C1 segment of cervical spinal cord (tissue), 14 donors: ENCODE data around the gene SGMS2.

Experiments
- DNase-seq, 14 donors: peaks; one replicate each; lab custom pipeline; 2025; lab: John Stamatoyannopoulos, UW

SGMS2 gene

DNA sequence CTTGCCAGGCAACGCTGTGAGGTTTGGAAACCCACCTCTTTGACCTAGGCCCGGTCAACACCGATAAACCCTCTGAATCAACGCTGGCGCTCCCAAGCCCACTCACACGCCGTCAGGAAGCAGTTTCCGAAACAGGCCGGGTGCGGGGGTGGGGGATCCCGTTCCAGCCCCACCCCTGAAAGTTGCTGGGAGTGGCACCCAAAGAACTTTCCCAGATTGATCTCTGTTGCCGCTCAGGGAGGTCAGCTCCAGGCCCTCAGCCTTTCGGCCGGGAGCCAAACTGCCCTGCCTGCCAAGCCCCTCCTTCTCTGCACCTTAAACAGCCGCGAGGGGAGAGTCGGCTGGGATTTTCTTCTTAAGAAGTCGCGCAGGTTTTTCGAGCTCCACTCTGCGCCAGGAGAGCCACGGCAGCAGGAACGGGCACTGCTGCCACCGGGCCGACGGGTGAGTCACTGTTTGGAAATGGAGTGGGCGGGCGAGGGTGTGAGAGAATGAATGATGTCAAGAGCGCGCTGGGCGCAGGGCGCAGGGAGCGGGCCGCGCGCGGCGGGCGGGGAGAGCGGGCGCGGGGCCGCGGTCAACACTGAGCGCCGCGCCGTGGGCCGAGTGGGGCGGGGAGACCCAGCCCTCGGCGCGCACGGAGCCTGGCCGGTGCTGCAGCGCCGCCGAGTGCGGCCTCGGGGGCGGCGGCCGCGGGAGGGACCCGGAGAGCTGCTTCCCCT, at the start of gene SGMS2:
TSS of gene SGMS2 (plus strand) at position 583 of the 722 bp plus-strand sequence. CDS start 70,622 bp downstream, outside the sequence.
- peak in 13 of 14 donors; percentile 14 to 81 (median 51) for DNase-seq

DNA sequence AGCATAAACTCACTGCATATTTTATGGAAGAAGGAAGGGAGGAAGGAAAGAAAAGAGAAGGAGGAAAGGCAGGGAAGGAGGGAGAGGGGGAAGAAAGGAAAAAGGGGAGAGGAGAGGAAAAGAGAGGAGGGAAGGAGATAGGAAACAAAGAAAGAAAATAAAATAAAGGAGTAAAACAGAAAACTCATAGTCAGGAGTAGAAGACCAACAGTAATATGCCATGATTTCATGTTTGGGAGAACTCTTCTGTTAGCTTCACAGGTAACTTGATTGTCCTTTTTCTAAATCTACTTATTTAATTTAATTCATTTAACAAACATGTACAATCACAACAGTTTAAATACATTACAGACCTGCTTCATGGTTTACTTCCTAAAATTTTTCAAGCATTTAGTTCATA, 46.8 kb upstream of the SGMS2 start:
- DNase-seq, result no peak

DNA sequence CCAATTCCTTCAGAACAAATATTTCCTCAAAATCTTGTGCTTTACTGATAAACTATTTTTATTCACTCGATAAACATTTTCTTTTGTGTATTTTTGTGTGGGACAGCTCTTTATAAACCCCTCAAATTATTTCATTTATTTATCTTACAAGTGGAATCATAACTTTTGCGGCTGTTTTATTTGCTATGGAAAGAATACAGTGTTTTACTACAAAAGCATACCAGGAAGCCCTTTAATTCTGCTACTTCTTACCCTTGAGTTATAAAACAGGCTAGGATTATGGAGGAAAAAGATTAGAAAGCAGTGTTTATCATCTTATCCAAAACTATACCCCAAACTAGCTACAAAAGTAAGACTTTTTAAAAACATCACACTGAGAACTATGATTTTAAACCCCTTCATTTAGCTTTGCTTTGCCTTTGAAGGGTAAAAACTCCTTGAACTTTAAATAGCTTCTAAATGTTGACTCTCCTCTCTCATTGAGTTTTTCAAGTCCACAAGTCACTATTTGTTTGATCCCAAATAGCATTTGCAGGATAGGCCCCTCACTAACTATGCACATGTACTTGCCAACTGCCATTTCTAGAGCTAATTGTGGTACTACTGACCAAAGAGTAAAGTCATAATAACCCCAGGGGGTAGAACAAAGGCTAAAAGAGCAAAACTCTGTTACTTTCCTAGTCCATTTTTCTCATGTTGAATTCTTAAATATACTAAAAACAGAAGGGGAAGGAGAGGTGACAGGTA, 45.8 kb upstream of the SGMS2 start:
- DNase-seq, result no peak

DNA sequence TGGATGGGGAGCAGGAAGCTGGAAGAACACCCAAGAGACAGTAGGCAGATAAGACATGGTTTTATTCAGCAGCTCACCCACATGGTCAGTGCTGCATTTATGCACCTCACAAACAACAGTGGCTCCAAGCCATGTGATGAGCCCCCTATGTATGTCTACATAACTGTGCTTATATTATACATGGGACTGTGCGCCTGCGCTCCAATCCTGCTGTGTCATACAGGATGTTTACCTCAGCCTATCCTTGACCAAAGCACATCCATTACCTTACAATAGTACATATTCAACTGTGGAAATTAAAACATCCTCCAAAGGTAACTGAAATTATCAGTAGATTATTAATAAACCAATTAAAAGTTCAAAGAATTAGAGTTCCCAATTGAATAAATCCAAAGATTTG, 44.1 kb upstream of the SGMS2 start:
- DNase-seq, result no peak

DNA sequence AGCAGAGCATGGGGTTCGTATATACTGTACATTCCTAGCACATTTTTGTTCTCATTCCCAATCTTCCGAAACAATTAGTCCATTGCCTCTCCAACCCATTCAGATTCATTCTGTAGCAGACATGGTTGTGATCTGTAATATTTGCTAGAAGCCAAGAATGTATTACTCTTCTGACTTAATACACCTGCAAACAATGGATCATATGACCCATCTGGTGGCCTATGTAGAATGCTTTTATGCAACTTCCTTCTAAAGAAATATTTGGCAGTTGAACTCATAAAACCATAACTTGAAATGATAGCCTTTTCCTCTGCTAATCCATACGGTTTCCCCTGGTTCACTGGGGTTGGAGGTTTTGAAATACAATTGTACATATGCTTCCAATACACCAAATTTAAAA, 32.8 kb upstream of the SGMS2 start:
- DNase-seq, result no peak

DNA sequence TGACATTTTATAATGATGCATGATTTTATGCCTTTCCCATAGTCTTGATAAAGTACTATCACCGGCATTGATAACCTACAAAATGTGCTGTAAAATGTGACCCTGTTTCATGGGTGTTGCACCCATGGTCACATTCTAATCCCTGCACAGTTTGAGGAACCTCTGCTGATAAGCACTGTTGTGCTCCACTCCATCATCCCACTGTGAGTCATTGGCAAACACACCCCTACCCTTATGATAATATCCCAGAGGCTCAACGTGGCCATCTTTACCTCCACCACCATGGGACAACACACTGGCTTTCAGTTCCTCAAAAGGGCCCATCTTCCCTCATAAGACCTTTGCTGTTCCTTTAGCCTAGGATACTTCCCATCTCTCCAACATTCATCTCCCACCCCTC, 32.0 kb upstream of the SGMS2 start:
- no peak for DNase-seq

DNA sequence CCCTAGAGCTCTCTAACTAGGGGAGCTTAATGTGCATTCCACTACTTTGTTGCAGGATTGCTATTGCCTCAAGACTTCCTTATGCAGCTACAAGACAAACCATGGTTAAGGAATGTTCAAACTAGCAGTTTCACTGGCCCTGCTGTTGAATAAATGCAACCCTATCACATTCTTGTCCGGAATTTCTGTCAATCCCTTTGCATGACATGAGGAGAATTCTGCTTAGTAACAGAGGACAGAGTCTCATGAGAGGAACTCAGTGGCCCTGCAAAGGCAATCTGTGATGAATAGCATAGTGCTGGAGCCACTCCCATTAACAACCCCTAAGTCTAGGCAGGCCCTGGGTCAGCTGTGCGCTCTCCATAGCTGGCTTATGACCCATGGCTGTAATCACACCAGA, 30.7 kb upstream of the SGMS2 start:
- DNase-seq, result no peak

DNA sequence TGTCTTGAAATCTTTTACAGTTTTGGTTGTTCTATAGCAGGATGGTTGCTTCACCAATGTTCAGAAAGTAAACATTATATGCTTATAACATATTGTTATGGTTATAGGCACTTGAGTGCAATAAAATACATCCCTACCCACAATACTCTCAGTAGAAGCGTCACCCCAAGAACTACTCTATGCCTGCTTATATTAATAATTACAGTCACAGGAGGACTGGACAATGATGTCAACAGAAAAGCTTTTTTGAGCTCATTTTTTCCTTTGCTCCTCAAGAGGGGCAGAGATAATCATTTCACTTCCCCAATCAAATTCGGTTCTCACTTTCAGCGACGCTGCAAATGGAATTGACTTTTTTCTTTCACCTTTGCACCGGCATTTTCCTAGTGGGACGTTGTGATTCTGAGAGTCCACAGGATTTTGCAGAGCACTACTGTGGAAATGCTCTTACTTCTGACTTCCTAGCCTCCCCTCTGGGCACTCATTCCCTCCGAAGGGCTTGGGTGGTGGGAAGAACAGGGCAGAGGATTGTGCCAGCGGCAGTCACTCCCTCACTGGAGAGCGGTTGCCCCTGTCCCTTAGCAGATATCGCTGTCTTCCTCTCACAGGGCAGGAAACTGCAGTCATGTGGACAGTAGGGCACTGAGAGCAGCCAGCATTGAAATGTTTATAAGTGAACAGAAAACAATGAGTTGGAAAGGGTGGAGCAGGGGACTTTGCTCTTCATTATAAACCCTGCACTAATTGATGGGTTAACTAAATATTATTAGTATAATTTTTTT, 24.9 kb upstream of the SGMS2 start:
- peak in 1 of 14 donors; percentile 6 for DNase-seq

DNA sequence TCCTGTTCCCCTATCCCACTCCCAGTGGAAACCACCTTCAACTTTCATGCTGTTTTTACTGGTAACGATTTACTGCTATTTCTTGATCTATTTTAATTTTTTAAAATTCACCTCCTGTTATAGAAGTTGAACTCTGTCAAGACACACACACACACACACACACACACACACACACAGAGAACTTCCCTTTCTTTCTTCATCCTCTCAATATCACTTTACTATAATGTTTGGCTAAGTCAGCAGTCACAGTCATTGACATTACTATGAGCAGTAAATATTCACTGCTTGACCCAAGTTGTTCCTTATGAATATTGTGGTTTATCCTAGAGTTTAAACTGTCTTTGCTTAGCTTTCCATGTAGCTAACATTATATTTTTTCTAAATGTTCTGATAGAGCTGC, 24.0 kb upstream of the SGMS2 start:
- DNase-seq, result no peak

DNA sequence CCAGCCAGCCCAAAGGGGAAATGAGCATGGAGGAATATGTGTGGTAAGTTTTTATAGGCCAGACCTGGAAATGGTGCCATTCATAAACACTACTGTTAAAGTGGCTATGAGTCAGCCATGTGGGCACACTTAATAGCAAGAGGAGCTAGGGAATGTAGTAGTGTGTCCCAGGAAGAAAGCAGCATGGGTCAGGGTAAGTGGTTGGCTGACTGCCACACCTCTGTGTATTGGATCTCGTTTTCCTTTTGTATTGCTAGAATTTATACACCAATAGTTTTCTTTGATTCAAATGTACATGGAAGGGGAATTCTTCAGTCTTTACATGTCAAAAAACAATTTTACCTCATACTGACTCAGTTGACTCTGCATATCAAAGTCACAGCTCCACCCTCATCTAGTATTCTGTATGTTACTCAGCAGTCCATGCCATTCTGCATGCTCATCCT, 22.9 kb upstream of the SGMS2 start:
- no peak for DNase-seq

DNA sequence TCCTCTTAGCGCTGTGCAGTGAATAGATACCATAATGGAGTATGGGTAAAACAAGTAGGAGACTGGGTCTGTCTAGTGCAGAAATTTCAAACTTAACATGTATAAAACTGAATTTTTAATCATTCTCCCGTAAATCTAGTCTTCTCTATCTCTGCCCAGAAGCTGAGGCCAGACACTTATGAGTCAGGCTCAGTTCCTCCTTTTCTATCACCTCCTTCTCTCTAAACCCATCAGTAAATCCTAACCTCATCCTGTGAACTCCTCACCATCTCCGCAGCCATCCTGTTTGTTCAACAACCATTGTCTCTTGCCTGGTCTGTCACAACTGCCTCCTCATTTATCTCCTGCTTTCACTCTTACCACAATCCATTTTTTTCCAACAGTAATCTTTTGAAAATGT, 19.8 kb upstream of the SGMS2 start:
- no peak for DNase-seq

DNA sequence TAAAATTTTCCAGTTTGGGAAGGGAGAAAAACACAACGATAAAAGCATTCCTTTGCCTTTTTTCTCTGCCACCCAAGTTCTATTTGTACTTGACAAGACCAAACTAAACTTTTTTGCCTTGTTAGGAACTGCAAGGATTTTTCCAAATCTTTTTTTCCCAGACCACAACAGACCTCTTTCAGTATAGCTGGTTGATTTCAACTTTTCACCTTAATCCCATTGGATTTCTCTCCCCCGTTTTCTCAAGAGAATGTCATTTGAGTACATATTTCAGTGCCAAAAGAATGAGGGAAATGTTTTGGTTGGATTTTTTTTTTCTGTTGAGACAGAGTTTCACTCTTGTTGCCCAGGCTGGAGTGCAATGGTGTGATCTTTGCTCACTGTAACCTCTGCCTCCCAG, 18.5 kb upstream of the SGMS2 start:
- DNase-seq, result no peak

DNA sequence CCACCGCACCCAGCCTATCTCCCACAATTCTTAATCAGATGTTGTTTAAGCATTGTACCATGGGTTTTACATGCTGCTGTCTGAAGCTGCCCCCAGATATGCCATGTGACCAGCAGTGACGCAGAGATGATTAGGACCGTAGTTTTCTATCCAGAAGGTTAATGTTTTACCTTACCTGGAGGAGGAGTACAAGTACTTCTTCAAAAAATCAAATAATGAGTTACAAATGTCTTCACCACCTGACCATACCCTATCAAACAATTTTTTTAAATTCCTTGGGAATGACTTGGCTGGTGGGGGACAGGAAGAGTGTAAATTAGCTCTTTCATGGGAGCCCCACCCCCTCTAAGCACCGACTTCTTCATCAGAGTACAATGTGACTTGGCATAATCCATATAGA, 16.2 kb upstream of the SGMS2 start:
- no peak for DNase-seq

DNA sequence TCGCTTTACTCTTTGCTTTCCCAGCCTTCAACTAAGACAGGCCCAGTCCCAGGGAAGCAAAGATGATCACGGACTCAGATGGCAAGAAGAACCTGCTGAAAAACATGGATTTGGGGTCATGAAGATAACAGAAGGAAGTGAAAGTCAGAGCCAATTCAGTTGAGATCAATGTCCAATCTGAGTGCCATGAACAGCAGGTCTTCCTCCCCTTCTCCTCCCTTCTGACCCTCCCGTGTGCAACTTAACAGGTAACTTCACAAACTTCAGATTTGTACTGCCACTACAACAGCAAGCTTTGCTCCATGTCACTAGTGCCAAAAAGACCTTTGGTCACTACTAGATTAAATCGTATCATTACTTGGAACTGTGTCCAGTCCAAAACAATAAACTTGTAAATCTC, 15.5 kb upstream of the SGMS2 start:
- DNase-seq, result no peak

DNA sequence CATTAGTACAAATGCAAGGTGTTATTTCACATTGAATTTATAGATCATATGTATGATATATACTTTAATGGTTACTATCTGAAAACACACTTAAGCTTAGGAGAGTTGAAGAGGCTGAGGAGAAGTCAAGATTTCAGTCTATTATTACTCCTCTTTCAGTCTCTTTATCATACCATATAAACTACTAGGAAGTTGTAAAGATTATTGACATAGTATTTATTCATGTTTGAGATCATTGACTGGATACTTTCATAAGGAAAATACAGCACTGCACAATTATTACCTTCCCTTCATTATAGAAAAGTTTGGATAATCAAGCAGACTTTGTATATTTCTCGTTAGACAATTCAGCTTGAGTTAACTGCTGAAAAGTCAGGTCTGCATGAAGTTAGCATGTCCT, 10.0 kb upstream of the SGMS2 start:
- no peak for DNase-seq

DNA sequence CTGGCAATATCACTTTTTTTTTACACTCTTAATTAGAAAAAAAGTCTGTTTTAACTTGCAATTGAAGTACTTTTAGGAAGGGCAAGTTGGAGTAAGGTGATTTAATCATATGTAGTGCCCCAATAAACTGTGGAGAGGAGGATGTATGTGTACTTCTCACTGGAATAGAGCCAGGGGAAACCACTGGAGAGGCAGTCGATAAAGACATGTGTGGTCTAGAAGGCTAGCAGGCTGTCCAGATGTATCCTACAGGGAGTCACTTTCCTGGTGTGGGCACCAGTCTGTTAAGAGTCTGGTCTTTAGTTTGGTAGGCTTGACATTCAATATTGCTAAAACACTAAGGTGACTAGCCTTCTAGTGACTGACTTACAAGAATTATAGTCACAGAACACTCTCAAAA, 9.6 kb upstream of the SGMS2 start:
- DNase-seq, result no peak

DNA sequence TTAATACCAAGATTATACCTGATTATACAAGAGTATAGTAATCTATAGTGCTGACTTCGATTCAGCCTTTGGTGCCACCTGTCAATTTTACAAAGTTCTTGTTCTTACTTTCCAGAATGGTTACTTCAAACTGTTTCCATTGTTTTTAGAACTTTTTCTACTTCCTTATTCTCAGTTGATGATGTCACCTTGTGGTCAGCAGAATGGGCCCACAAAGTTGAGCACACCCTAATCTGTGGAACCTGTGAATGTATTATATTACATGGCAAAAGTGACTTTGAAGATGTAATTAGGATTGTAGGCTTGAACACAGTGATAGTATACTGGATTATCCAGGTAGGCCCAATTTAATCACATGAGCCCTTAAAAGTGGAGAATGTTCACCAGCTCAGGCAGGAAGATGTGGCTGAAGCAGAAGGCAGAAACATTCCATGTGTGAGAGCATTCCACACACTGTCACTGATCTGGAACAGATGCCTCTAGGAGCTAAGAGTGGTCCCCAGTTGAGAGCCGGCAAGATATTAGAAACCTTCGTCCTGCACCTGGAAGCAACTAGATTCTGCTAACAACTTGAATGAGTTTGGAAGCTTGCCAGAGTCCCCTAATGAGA, 6.3 kb upstream of the SGMS2 start:
- no peak for DNase-seq

DNA sequence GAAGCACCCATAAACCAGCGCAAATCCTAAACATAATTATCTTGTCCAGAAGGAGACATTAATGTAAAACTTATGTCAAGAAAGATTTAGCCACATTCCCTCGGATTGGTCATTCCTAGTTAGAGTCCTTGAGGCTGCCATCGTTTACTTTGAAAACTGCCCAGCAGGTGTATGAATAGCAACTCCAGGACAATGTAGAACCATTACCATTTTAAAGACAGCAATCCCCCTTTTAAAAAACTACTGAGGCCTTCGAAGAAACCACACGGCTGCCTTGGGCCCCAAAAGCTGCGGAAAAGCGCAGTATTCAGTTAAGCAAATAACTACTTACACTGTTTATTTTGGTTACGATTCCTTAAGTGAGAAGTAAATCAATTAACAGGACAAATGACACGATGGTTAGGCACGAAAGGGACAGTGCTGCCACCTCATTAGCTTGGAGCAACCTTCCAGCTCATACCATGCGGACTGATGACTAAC, 822 bp upstream of the SGMS2 start:
- DNase-seq, result no peak

DNA sequence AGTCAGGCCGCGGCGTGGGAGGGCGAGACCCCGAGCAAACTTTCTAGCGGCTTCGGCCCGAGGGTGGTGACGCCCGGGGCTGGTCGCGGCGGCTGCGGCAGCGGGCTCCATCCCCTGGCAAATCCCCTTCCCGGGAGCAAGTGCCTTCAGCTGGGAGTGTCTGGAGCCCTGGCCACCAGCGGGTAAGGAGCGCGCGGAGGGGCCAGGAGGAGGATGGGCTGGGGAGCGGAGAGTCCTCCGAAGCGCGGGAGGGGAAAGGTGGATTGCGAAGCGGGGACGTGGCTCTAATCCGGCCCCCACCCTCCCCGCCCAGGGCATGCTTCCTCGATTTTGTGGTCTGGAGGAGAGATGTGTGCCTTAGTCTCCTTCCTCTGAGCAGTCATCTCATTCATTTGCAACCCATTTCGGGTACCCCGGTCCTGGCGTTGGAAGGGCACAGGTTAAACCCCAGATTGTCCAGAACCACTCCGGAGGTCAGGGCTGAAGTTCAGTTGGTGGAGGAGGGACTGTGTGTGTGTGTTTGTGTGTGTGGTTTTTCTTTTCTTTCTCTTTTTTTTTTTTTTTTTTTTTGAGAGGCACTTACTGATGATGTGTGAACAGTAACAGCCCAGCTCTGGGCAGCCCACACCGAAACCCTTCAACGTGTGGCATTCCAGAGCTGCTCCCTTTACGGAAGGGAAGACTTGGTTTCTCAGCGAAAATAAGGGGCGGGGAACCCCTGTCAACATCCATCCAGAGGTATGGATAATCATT, 516 bp downstream of the SGMS2 start:
- DNase-seq, result peak in 6 of 14 donors; percentile 40 to 73 (median 50)

DNA sequence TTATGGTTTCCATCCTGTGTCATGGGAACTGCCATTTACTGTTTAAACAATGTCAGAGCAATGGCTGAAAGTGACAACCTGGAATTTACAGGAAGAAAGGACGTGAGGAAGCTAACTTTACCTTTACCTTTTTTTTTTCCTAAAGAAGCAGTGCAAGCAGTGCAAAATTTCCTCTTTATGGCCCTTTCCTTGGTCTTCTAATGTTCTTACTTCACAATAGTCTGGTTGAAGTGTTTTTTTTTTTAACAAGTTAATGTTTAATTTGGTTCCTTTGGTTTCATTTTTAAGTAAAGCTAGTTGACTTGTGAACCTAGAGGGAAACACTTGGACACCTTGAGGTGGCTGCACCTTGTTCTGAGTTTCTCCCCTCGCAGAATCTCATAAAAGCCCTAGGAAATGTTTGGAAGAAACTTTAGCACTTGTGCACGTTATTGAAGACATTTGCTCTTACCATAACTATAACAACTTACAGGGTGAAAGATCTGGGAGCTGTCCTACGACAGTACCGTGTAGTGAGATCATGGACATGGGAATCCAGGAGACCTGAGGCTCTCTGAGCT, 1.8 kb downstream of the SGMS2 start:
- DNase-seq, result no peak
